ENCODE results near the gene RANBP1. TPM values are rescaled to one million over a fixed set of nuclear protein-coding genes. Genes with fewer than 3 reads are reported as not detected.
"Not testable (repeated sequence)": the region's sequence is repeated elsewhere in the genome, so short reads cannot be mapped to it uniquely, and the experiment has no call there.

The RANBP1 gene
- total RNA-seq, 1 donor from 2014 or later: 79.5 TPM

DNA sequence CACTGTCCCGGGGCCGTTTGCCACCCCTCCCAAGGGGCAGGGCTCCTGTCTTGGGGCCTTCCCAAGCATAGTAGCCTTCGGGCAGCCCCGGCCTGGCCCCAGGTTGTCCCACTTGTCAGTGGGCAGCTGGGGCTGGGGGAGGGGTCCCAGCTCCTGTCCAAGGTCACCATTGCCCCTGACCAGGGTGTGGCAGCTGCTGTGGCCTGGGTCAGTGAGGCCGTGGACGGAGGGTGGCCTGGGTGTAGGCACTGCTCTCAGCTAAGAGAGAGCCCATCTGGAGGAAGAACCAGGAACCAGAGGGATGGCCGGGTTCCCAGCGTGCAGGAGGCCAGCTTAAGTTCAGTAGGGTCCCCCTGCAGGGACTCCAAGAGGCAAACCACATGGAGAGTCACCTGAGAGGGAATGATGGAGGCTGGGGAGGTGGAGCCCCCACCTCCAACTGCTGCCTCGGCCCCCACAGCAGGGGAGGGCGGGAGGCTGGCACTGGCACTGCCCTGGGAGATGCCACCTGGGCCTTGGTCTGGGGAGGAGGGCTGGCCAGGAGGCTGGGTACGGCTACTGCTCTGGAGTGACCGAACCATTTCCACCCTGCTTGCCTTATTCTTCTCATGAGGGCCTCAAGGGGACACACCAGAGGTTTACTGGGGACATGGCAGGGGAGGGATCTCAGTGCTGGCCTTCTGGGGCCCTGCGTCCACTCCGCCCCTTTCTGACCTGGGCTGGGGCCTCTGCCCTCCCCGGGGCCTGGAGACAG is 41.7 kb downstream of the RANBP1 start:
- H3K27me3 Mint-ChIP-seq (ENCODE audit: low read depth): no peaks in the 10 kb centered on the region
- TF ChIP-seq, protein P1, sequence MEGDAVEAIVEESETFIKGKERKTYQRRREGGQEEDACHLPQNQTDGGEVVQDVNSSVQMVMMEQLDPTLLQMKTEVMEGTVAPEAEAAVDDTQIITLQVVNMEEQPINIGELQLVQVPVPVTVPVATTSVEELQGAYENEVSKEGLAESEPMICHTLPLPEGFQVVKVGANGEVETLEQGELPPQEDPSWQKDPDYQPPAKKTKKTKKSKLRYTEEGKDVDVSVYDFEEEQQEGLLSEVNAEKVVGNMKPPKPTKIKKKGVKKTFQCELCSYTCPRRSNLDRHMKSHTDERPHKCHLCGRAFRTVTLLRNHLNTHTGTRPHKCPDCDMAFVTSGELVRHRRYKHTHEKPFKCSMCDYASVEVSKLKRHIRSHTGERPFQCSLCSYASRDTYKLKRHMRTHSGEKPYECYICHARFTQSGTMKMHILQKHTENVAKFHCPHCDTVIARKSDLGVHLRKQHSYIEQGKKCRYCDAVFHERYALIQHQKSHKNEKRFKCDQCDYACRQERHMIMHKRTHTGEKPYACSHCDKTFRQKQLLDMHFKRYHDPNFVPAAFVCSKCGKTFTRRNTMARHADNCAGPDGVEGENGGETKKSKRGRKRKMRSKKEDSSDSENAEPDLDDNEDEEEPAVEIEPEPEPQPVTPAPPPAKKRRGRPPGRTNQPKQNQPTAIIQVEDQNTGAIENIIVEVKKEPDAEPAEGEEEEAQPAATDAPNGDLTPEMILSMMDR (IDR thresholded peaks at IDR 0.05): no peak
- no peaks in the 10 kb centered on the region for H3K36me3 Mint-ChIP-seq (ENCODE audit: low read depth)

DNA sequence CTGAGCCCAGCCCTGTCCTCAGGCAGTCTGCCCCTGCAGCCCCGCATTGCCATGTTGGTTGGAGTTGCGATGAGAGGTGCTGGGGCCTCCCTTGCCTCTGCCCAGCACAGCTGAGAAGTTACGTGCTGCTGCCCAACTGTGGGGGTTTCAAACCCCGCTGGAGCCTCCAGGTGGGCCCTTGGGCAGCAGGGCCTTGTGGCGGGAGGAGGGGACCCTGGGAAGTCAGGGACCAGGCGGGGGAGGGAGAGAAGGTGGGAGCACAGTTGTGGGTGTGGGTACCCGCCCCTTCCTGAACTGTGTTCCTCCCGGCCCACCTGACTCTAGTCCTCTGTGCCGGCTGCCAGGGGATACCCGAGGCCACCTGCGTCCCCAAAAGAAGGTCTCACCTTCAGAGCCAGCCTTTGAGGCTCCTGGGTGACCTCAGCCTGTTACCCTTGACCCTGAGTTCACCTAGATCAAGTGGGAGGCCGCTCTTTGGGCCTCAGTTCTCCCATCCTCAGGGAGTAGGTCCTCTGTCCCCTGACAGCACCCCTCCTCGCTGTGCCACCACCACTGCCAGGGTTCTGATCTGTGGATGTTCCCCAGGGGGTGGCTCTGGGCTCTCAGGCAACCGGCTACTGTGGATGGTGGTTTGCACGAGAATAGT is 42.6 kb downstream of the RANBP1 start:
- Mint-ChIP-seq H3K27me3 (ENCODE audit: low read depth) (no peaks in the 10 kb centered on the region), H3K36me3 (ENCODE audit: low read depth) (no peaks in the 10 kb centered on the region), H3K4me1 (ENCODE audit: low read depth) (peaks cover 11% of the 10 kb centered on the region), H3K27ac (ENCODE audit: unreplicated experiment) (no peak overlapping the region), H3K4me3 (ENCODE audit: unreplicated experiment) (no peak overlapping the region), H3K9me3 (ENCODE audit: low read depth) (no peaks in the 10 kb centered on the region)
- TF ChIP-seq, protein P1 (IDR thresholded peaks at IDR 0.05): no peak
- DNase-seq (ENCODE audit: low spot score): no peak

More for the DNA sequence above, 41.7 kb downstream of the RANBP1 start:
- no peak for DNase-seq (ENCODE audit: low spot score)
- H3K9me3 Mint-ChIP-seq (ENCODE audit: low read depth): no peaks in the 10 kb centered on the region
- peaks cover 12% of the 10 kb centered on the region for H3K4me1 Mint-ChIP-seq (ENCODE audit: low read depth)
- no peak overlapping the region for H3K27ac Mint-ChIP-seq (ENCODE audit: unreplicated experiment)
- no peak overlapping the region for H3K4me3 Mint-ChIP-seq (ENCODE audit: unreplicated experiment)

DNA sequence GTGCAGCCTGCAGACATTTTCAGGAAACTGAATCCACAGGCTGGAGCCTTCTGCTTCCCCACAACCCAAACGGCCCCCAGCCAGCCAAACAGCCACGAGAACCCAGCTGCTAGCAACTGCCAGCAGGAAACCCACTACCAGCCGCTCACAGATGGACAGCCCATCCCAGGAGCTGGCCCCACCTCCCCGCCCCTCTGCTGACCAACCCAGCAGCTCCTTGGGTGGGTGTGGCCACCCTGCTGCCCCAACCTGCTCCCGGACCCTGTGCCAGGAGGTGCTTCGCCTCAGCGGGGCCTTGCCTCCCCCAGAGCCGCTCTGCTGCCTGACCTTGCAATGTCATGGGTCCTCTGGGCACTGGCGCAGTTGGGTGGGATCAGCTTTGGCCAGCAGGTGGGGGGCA is 43.2 kb downstream of the RANBP1 start:
- no peak for DNase-seq (ENCODE audit: low spot score)
- TF ChIP-seq, protein P1 (IDR thresholded peaks at IDR 0.05): no peak
- Mint-ChIP-seq H3K9me3 (ENCODE audit: low read depth) (no peaks in the 10 kb centered on the region), H3K4me1 (ENCODE audit: low read depth) (peaks cover 6% of the 10 kb centered on the region), H3K27ac (ENCODE audit: unreplicated experiment) (no peak overlapping the region), H3K27me3 (ENCODE audit: low read depth) (no peaks in the 10 kb centered on the region), H3K36me3 (ENCODE audit: low read depth) (no peaks in the 10 kb centered on the region), H3K4me3 (ENCODE audit: unreplicated experiment) (no peak overlapping the region)

DNA sequence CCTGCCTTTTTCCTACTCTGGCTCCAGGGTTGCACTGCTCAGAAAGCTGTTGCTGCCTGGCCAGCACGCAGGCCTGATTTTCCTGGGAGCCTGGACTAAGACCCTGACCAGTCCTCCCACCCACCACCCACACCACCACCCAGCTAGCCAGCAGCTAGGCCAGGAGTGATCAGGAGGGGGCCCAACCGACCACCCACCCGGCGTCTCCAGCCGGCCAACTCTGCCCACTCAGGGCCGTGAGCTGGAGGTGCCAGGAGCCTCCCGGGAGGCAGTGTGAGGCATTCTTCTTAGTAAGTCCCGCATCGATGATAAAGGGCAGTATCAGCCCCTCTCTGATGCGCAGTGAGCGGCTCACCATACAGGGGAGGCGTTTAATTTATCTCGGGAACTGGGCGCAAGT is 43.6 kb downstream of the RANBP1 start:
- H3K9me3 Mint-ChIP-seq (ENCODE audit: low read depth); DNase-seq (ENCODE audit: low spot score); H3K36me3 Mint-ChIP-seq (ENCODE audit: low read depth); H3K27ac Mint-ChIP-seq (ENCODE audit: unreplicated experiment); H3K27me3 Mint-ChIP-seq (ENCODE audit: low read depth); H3K4me3 Mint-ChIP-seq (ENCODE audit: unreplicated experiment); H3K4me1 Mint-ChIP-seq (ENCODE audit: low read depth): not testable (repeated sequence)

DNA sequence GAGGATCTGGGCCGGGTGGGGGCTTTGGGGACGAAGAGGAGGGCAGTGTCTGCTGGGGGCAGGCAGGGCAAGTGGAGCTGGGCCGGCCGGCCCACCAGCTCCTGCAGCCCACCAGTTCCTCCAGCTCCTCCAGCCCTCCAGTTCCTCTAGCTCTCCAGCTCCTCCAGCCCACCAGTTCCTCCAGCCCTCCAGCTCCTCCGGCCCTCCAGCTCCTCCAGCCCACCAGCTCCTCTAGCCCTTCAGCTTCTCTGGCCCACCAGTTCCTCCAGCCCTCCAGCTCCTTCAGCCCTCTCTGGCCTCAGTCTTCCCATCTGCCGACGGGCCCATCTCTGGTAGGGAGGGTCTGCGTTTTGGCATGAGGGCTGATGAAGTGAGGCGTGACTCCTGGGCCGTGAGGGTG is 44.1 kb downstream of the RANBP1 start:
- Mint-ChIP-seq H3K9me3 (ENCODE audit: low read depth) (no peaks in the 10 kb centered on the region), H3K27ac (ENCODE audit: unreplicated experiment) (no peak overlapping the region), H3K36me3 (ENCODE audit: low read depth) (no peaks in the 10 kb centered on the region), H3K27me3 (ENCODE audit: low read depth) (no peaks in the 10 kb centered on the region), H3K4me3 (ENCODE audit: unreplicated experiment) (no peak overlapping the region), H3K4me1 (ENCODE audit: low read depth) (peaks cover 2% of the 10 kb centered on the region)
- DNase-seq (ENCODE audit: low spot score): no peak
- TF ChIP-seq, protein P1 (IDR thresholded peaks at IDR 0.05): no peak
